GM19193 (cell line): ENCODE results near the gene IL12A.

Source experiments
- POLR2A ChIP-seq: IDR thresholded peaks from 4 replicates; pipeline ENCODE4 v1.6.1; 2011; ENCODE audit not compliant: insufficient read depth, insufficient read length; ENCODE audit errors: extremely low read depth

The IL12A gene

DNA sequence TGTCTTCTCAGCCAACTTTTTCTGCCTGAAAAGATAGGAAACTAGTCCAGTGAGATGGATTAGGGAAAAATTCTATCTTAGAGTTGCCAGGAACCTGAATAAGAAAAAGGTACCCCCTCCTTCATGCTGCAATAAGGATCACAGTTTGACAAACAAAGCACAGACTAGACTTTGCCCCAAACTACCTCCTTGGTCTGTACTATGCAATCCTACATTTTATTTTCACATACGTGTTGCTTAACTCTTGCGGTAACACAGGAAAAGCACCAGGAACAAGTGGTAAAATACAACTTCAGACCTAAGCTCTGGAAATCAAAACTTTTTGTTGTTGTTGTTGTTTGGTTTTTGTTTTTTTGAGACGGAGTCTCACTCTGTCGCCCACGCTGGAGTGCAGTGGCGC is 11.3 kb upstream of the IL12A start:
- TF ChIP-seq POLR2A, result no peak

DNA sequence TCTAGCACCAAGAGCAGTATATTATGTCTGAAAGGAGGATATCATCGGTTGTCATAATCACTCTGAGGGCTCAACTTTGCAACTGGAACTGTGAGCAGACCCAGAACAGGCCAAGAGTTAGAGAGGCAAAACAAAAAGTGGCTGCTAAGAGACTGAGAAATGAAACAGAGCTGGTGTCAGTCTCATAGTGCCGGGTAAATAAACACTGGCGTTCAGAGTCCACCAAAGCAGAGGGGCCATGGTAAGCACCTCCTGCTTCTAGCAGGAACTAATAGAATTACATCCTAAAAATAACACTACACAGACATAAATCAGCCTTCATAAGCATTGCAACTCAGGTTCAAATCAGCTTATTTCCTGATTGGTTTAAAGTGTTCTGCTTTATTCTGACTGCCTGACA is 10.3 kb upstream of the IL12A start:
- no peak for TF ChIP-seq POLR2A

DNA sequence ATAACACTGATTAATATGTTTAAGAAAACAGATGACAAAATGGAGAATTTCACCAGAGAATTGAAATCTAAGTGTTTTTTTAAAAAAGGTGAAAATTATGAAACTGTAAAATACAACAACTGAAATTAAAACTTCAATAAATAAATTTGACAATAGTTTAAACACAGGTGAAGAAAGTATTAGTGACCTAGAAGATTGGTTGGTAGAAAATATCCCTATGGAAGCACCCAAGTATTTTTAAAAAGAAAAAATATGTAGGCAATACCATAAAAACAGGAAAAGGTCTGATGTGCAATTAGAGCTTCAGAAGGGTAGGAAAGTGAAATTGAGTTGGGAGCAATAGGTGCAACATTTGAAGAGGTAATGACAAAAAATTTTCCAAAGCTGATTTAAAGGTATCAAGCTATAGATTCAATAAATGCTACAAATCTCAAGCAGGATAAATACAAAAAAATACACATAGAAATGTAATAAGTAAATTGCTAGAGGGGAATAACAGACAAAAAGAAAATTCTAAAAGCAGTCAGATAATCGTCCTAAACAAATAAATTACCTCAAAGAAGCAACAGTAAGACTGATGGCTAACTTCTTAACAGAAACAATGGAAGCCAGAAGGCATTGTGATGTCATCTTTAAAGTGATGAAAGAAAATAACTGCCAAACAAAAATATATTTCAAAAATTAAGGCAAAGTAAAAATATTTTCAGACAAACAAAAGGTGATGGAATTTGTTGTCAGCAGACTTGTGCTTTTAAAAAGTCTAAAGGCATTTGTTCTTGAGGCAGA is 9.5 kb upstream of the IL12A start:
- no peak for TF ChIP-seq POLR2A

DNA sequence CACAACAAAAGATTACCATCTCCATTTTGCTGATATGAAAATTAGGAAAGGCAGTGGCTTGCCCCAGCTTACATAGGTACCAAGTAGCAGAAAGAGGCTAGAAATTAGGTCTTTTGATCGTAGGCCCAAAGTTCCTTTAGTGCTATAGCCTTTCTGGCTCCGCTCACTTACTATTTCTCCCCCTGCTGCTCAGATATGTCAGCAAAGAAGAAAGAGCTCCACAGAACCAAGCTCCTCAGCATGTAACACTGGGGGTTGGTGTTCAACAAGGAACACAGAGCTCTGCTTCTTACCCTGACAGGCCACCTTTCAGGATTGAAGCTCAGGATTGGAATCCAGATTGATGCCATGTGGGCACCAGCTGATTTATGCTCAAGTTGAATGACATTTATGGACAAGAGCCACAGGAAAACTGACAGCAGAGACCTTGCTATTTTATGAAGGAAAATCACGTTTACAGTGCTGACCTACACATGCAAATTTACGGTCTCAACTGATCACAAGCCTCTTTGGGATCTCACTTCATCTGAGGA is 6.1 kb upstream of the IL12A start:
- no peak for TF ChIP-seq POLR2A

DNA sequence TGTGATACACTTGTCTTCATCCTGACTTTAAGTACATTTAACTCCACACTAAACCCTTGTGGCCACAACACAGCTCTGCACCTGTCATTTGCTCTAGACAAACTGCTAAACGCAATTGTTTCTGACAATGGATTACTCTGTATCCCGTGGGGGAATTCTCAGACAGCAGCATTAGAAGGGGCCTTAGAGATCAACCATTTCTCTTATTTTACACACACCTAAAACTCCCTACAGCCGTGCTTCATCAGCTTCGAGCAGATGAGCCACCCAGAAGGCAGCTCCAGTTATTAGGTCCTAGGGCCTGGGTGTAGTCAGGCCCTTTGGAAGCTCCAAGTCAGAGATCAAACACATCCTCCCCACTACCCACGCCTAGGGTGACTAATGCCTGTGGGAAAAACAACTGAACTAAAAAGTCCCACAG is 1.3 kb upstream of the IL12A start:
- no peak for TF ChIP-seq POLR2A

DNA sequence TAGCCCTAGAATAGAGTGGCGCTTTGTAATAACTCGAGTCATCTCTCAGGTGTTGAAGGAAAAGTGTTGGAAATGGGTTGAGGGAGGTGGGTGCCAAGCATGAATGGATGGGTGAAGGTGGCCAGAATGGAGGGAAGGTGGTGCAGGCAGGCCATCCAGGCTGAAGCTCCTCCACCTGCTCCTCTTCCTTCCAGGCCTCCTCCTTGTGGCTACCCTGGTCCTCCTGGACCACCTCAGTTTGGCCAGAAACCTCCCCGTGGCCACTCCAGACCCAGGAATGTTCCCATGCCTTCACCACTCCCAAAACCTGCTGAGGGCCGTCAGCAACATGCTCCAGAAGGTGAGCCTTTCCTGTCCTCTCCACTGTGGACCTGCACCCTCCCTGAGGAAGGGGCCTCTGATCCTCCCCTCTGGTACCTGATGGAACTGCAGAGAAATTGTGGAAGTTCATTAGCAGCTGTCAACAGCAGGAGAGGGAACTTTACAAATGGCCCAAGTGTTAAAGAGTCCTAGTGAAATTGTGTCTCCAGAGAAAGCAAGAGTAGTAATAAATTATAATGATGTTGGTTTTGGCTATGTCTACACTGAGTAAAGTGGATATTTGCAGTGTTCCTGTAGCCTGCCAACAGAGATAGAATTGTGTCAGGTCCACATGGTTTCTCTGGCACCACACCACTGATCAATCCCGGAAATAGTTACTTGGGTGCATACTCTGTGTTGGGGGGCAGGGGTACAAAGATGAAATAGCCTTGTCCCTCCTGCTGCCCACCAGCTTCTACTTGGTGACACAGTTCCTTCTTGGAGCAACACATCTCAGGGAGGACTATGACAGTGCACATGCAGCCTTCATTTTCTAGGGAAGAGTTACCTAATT is 1.6 kb downstream of the IL12A start:
- TF ChIP-seq POLR2A, result no peak

DNA sequence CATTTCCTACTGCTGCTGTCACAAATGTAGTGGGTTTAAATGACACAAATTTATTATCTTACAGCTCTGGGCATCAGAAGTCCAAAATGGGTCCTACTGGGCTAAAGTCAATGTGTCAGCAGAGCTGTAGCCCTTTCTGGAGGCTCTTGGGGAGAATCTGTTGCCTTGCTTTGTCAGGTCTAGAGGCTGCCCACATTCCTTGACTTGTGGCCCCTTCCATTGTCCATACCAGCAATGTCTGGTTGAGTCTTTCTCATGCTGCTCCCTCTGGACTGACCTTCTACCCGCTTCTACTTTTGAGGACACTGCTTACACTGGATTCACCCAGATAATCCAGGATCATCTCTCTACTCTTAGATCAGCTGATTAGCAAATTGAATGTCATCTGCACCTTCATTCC is 3.0 kb downstream of the IL12A start:
- no peak for TF ChIP-seq POLR2A

DNA sequence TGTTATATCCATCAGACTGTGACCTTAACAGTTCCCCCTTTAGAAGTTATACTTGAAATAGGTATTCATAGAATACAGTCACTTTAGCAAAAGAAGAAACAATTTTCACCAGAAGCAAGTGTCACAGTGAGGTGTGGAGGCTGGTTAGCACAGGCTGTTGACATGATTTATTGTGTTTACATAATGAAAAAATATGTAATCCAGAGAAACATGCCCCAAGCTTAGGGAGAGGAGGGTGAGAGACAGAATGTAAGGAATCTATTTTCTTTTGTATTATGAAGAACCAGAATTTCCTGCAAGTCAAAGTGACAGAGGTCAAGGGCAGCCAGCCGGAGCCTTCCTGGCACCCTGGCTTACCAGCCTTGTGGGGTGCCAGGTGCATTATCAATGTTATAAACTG is 4.0 kb downstream of the IL12A start:
- no peak for TF ChIP-seq POLR2A

DNA sequence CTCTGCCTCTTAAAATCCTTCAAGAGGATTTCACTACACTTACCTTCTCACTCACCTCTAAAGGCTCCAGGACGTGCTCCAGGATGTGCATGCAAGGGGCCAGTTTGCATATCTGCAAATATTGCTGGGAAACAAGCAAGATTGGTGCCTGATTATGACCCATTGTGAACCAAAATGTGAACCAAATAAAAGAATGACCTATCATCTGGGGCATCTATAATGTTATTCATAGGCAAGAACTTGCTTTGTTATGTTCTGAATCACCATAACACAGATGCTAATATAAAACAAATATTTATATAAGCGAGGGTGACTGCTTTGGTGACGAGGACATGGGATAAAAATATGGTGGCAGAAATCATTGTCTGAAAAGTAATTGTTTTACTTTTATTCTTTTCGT is 5.5 kb downstream of the IL12A start:
- no peak for TF ChIP-seq POLR2A

DNA sequence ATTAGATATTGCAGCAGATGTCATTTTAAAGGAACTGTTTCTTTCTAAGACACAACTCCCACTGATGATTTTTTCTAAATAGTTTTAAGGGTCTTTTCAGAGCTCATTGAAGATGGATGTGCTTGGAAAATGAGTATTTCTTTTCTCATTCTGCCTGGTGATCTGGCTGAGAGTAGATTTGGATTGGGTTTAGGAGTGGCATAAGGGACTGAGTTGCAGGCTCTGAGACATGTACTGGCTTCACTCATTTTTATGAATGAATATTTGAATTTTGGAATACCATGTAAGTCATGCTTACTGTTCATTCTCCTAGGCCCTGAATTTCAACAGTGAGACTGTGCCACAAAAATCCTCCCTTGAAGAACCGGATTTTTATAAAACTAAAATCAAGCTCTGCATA is 6.5 kb downstream of the IL12A start:
- no peak for TF ChIP-seq POLR2A

DNA sequence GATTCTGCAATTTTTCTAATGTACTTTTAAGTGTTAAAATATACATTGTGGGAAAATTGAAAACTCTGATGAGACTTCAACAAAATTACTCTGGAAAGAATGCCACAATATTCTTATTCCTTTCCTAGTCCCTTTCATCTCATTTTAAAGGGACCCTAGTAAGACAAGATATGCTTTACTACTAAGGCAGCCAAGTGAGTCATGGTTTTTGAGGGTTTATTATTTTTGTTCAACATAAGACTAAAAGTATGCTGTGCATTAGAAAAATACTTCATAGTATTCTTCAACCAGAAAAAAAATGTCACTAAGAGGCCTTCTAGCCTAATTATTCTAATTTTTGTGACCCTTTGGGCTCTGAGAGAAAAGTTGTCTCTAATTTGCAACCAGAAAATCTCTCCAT is 7.4 kb downstream of the IL12A start:
- TF ChIP-seq POLR2A, result no peak

DNA sequence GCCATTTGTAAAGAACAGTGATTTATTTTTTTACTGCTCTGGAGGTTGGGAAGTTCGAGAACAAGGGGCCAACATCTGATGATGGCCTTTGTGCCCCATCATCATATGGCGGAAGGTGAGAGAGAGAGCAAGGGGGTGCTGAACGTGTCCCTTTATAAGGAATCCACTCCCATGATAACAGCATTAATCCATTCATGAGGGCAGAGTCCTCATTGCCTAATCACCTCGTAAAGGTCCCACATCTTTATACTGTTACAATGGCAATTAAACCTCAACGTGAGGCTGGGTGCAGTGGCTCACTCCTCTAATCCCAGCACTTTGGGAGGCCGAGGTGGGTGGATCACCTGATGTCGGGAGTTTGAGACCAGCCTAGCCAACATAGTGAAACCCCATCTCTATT is 8.3 kb downstream of the IL12A start:
- no peak for TF ChIP-seq POLR2A

DNA sequence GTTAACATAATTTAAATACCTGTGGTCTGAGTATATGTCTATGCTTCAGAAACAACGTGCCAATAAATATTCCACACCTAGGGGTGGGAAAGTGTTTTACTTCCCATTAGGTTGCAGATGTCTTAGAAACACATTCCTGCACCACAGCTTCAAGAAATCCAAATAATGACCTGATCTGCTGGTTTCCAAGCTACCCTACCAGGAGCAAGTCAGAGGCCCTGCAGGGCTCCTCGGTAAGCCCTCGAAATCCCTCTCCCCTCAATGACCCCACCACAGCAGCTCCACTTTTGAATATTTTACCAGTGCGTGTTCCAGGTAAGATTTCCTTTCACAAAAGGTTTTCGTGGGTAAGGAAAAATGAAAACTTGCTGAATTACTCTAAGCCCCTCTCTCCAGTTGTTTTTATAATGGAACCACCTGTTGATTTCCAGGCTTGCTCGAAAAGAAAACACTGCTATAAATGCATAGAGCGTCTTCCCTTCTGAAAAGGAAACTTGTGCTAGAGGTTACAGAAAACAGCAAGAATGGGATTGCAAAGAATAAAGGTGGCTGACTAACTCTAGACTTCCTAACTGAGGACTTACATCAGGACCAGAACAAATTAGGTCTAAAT is 12.6 kb downstream of the IL12A start:
- TF ChIP-seq POLR2A, result no peak

DNA sequence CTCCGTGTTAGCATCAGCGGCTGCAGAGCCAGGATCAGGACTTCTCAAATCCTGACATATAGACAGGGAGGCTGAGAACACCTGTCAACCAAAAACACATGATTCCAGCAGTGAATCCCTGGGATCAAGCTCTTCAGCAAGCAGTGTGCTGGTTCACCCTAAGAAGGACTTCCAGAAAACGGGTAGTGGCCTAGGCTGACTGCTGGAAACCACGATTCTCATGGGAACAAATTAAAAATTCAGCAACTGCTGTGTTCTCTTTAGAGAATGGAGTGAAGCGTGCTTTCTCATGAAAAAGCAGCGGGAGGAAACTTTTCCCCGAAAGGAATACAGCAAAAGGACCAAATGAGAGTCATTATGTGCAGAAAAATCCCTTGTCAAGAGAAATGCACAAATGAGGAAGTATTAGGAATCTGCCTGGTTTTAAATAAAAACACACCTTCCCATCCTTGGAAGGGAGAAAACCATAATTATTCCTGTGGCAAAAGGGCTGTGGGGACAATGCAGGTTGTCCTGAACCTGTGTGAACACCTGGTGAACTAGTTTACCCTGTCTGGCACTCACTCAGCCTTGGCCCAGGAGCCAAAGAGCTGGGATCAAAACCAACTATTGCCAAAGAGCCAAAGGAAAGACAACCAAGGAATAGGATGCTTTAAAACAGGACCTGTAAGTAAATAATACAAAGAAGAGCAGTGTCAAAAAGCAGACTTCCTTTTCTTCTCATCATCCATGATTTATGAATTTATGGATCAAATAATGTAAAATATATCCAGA is 13.4 kb downstream of the IL12A start:
- TF ChIP-seq POLR2A, result no peak
